ENCODE data around the gene TMEM163.
"Not testable (repeated sequence)": the region's sequence is repeated elsewhere in the genome, so short reads cannot be mapped to it uniquely, and the experiment has no call there.

TMEM163 gene

GRCh38 chr2:134567666-134568065 is 151.1 kb downstream of the TMEM163 start:
- no peak for FAIRE-seq
- TF ChIP-seq POLR2A (IDR thresholded peaks at IDR 0.05; ENCODE audit: low read depth, low read length), result no peak
- DNase-seq (ENCODE audit: insufficient read length, low spot score), result no peak

- FAIRE-seq; DNase-seq (ENCODE audit: insufficient read length, low spot score): not testable (repeated sequence)
Observed at GRCh38 chr2:134564955-134565354, 153.8 kb downstream of the TMEM163 start.

GRCh38 chr2:134564549-134564948 is 154.3 kb downstream of the TMEM163 start:
- no peak for FAIRE-seq
- no peak for TF ChIP-seq POLR2A (IDR thresholded peaks at IDR 0.05; ENCODE audit: low read depth, low read length)

GRCh38 chr2:134558208-134558830 is 160.5 kb downstream of the TMEM163 start:
- TF ChIP-seq POLR2A (IDR thresholded peaks at IDR 0.05; ENCODE audit: low read depth, low read length), result no peak
- no peak for DNase-seq (ENCODE audit: insufficient read length, low spot score)
- FAIRE-seq, result no peak

More at GRCh38 chr2:134564549-134564948, 154.3 kb downstream of the TMEM163 start:
- DNase-seq (ENCODE audit: insufficient read length, low spot score), result no peak

GRCh38 chr2:134555411-134555810 is 163.4 kb downstream of the TMEM163 start:
- DNase-seq (ENCODE audit: insufficient read length, low spot score) (no peak), FAIRE-seq (no peak)
- TF ChIP-seq POLR2A (IDR thresholded peaks at IDR 0.05; ENCODE audit: low read depth, low read length), result no peak

- no peak for TF ChIP-seq POLR2A (IDR thresholded peaks at IDR 0.05; ENCODE audit: low read depth, low read length)
- no peak for FAIRE-seq
- DNase-seq (ENCODE audit: insufficient read length, low spot score), result no peak
Observed at GRCh38 chr2:134553657-134554056, 165.1 kb downstream of the TMEM163 start.

- no peak for FAIRE-seq
- DNase-seq (ENCODE audit: insufficient read length, low spot score), result no peak
- no peak for TF ChIP-seq POLR2A (IDR thresholded peaks at IDR 0.05; ENCODE audit: low read depth, low read length)
Observed at GRCh38 chr2:134550566-134551164, 168.1 kb downstream of the TMEM163 start.

- FAIRE-seq (no peak), DNase-seq (ENCODE audit: insufficient read length, low spot score) (no peak)
- no peak for TF ChIP-seq POLR2A (IDR thresholded peaks at IDR 0.05; ENCODE audit: low read depth, low read length)
Observed at GRCh38 chr2:134549104-134549503, 169.7 kb downstream of the TMEM163 start.

GRCh38 chr2:134540990-134541389 is 177.8 kb downstream of the TMEM163 start:
- FAIRE-seq, result no peak
- DNase-seq (ENCODE audit: insufficient read length, low spot score), result no peak
- TF ChIP-seq POLR2A (IDR thresholded peaks at IDR 0.05; ENCODE audit: low read depth, low read length), result no peak

- FAIRE-seq, result no peak
- no peak for TF ChIP-seq POLR2A (IDR thresholded peaks at IDR 0.05; ENCODE audit: low read depth, low read length)
- no peak for DNase-seq (ENCODE audit: insufficient read length, low spot score)
Observed at GRCh38 chr2:134539981-134540380, 178.8 kb downstream of the TMEM163 start.

- FAIRE-seq, result no peak
- no peak for TF ChIP-seq POLR2A (IDR thresholded peaks at IDR 0.05; ENCODE audit: low read depth, low read length)
- no peak for DNase-seq (ENCODE audit: insufficient read length, low spot score)
Observed at GRCh38 chr2:134537702-134538101, 181.1 kb downstream of the TMEM163 start.

- no peak for FAIRE-seq
- TF ChIP-seq POLR2A (IDR thresholded peaks at IDR 0.05; ENCODE audit: low read depth, low read length), result no peak
- no peak for DNase-seq (ENCODE audit: insufficient read length, low spot score)
Observed at GRCh38 chr2:134537121-134537520, 181.7 kb downstream of the TMEM163 start.

GRCh38 chr2:134536296-134536695 is 182.5 kb downstream of the TMEM163 start:
- no peak for DNase-seq (ENCODE audit: insufficient read length, low spot score)
- no peak for FAIRE-seq
- no peak for TF ChIP-seq POLR2A (IDR thresholded peaks at IDR 0.05; ENCODE audit: low read depth, low read length)

- TF ChIP-seq POLR2A (IDR thresholded peaks at IDR 0.05; ENCODE audit: low read depth, low read length), result no peak
- FAIRE-seq, result no peak
- DNase-seq (ENCODE audit: insufficient read length, low spot score), result no peak
Observed at GRCh38 chr2:134532537-134532936, 186.3 kb downstream of the TMEM163 start.

GRCh38 chr2:134527381-134527780 is 191.4 kb downstream of the TMEM163 start:
- FAIRE-seq (no peak), DNase-seq (ENCODE audit: insufficient read length, low spot score) (no peak)
- TF ChIP-seq POLR2A (IDR thresholded peaks at IDR 0.05; ENCODE audit: low read depth, low read length), result no peak
